Stomach (tissue), 9 donors: Measurements from ENCODE around the gene SPAG9. TPM values are rescaled to one million over a fixed set of nuclear protein-coding genes. Genes with fewer than 3 reads are reported as not detected.

Source experiments
- DNase-seq, 2 donors: peaks; one replicate each; pipeline versions ENCODE4 v3.0.0 to v3.0.0-alpha.2; 2013 to 2019
- H3K27ac ChIP-seq, 5 donors: fragments of 200-600 bp in 4 of 5; sonication (generic) in 4 of 5; one replicate each; pipeline ENCODE4 v1.5.1; 2013 to 2019; ENCODE audit warnings: mild to moderate bottlenecking in 1 of 5, moderate library complexity in 1 of 5
- H3K27me3 ChIP-seq, 3 donors: fragments of 200-600 bp; sonication (generic); one replicate each; pipeline ENCODE4 v1.5.1; 2017 to 2019; ENCODE audit warnings: mixed run types in 1 of 3
- H3K36me3 ChIP-seq, 4 donors: fragments of 200-600 bp; sonication (generic); 1 replicate in 3 of 4; 2 replicates in 1 of 4; pipeline ENCODE4 v1.5.1; 2016 to 2019
- H3K4me1 ChIP-seq, 4 donors: fragments of 200-600 bp; sonication (generic); one replicate each; pipeline ENCODE4 v1.5.1; 2016 to 2019
- H3K4me3 ChIP-seq, 4 donors: fragments of 200-600 bp; sonication (generic) in 3 of 4; one replicate each; pipeline ENCODE4 v1.5.1; 2016 to 2019; ENCODE audit warnings: mild to moderate bottlenecking in 1 of 4
- H3K9me3 ChIP-seq, 4 donors: fragments of 200-600 bp; sonication (generic); one replicate each; pipeline ENCODE4 v1.5.1; 2016 to 2019
- EP300 ChIP-seq: sonication (generic); formaldehyde crosslinking; IDR thresholded peaks from one replicate; pipeline ENCODE4 v1.6.1; 2017; ENCODE audit warnings: antibody characterized with exemption
- POLR2A ChIP-seq, 4 donors: fragments of 450-650 bp; IDR thresholded peaks; one replicate each; pipeline ENCODE4 v1.6.1; 2016; ENCODE audit warnings: antibody characterized with exemption in 4 of 4, control low read depth in 2 of 4, mild to moderate bottlenecking in 1 of 4, moderate library complexity in 1 of 4
- POLR2AphosphoS5 ChIP-seq, 3 donors: sonication (generic); formaldehyde crosslinking; IDR thresholded peaks; one replicate each; pipeline ENCODE4 v1.6.1; 2016; ENCODE audit warnings: antibody characterized with exemption in 3 of 3
- WGBS, 5 donors: extraction: QIAGEN DNeasy Blood & Tissue Kit in 3 of 5; methylation state at CpG; one replicate each; pipeline versions ENCODE4 v1.1.5 to v1.1.7; 2013 to 2018; 5-methylcytosine and 5-hydroxymethylcytosine counted together
- intact Hi-C: fragments of 100-400 bp; cut with DNase I; formaldehyde crosslinking; loops from one replicate; pipeline ENCODE4 v1.15.1; 2023; ENCODE audit warnings: low total_unique reads
- polyA plus RNA-seq, 3 donors: library from polyadenylated mRNA; stranded (reverse); fragments of 200-250 nt; gene quantifications; one replicate each; pipeline ENCODE4 v1.2.3, GENCODE V29; 2013
- total RNA-seq, 5 donors: library from RNA; depleted of rRNA; stranded (reverse); fragments of >200 nt; gene quantifications; one replicate each; pipeline versions ENCODE4 v1.1.0 to v1.2.3, GENCODE V29; 2014 to 2016
- TF ChIP-seq, protein P1 (sequence below), 7 experiments: fragments of 450-650 bp in 4 of 7; fragments of 200-600 bp in 3 of 7; sonication (generic) in 3 of 7; IDR thresholded peaks; one replicate each; pipeline ENCODE4 v1.5.1; 2016 to 2019; ENCODE audit warnings: antibody characterized with exemption in 7 of 7, control low read depth in 2 of 7, mild to moderate bottlenecking in 1 of 7
- donor health status: healthy with polysubstance abuse.
- donor health status: Bipolar disorder and iron deficiency.
- donor health status: healthy.

SPAG9 gene
- total and polyA plus RNA-seq, 8 donors, result 10.2 to 209 (median 56.5) TPM

DNA sequence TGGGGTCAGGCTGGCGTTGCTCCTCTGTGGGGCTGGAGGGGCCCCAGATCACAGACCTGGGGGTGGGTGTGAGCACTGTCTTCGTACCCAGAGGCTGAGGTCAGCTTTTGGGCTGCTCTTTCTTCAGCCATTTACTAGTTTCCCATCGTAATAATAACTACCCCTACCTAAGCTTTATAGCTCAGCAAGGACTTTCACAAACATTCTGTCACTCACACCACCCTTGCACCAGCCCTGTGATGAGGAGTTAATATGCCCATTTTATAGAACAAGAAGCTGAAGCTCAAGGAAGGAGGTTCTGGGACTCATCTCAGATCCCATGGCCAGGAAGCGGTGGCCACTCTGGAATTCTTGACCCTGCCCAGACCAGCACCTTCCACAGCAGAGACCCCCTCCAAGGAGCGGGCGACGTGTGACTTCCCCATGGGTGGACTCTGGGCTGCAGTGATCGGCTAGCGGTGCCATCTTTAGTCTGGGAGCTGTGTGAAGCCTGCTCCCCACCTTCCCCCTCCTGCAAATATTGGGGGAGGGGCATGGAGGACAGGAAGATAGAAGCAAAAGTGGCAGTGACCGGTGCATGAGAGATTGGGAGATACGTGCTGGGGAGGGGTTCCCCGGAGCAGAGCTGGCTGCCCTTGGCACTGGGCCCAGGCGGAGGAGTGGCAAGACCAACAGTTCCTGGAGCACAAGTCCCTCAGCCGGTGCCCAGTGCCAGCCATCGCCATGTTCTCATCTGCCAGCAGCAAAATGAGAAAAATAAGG lies 172.7 kb downstream of the SPAG9 start:
- Histone ChIP-seq H3K4me1 (peaks cover 54 to 84% (median 73%) of the 10 kb centered on the region in 4 donors), H3K27ac (peak overlapping the region; percentile 83 to 92 (median 86)), H3K9me3 (no peaks in the 10 kb centered on the region), H3K36me3 (no peaks in the 10 kb centered on the region), H3K4me3 (no peak overlapping the region), H3K27me3 (no peaks in the 10 kb centered on the region)
- DNase-seq, result peak; percentile 89 to 96
- WGBS, 5 donors, result 35 to 41% (median 38%) methylated on average over 15 of the region's 15 CpGs
- TF ChIP-seq EP300 (no peak), POLR2AphosphoS5 (IDR thresholded peaks at IDR 0.05) (peak in 2 of 3 donors; percentile 37 to 65), POLR2A (IDR thresholded peaks at IDR 0.05) (no peak)
- TF ChIP-seq, protein P1, sequence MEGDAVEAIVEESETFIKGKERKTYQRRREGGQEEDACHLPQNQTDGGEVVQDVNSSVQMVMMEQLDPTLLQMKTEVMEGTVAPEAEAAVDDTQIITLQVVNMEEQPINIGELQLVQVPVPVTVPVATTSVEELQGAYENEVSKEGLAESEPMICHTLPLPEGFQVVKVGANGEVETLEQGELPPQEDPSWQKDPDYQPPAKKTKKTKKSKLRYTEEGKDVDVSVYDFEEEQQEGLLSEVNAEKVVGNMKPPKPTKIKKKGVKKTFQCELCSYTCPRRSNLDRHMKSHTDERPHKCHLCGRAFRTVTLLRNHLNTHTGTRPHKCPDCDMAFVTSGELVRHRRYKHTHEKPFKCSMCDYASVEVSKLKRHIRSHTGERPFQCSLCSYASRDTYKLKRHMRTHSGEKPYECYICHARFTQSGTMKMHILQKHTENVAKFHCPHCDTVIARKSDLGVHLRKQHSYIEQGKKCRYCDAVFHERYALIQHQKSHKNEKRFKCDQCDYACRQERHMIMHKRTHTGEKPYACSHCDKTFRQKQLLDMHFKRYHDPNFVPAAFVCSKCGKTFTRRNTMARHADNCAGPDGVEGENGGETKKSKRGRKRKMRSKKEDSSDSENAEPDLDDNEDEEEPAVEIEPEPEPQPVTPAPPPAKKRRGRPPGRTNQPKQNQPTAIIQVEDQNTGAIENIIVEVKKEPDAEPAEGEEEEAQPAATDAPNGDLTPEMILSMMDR (IDR thresholded peaks at IDR 0.05), result no peak
- intact Hi-C loops, result no loop called here

DNA sequence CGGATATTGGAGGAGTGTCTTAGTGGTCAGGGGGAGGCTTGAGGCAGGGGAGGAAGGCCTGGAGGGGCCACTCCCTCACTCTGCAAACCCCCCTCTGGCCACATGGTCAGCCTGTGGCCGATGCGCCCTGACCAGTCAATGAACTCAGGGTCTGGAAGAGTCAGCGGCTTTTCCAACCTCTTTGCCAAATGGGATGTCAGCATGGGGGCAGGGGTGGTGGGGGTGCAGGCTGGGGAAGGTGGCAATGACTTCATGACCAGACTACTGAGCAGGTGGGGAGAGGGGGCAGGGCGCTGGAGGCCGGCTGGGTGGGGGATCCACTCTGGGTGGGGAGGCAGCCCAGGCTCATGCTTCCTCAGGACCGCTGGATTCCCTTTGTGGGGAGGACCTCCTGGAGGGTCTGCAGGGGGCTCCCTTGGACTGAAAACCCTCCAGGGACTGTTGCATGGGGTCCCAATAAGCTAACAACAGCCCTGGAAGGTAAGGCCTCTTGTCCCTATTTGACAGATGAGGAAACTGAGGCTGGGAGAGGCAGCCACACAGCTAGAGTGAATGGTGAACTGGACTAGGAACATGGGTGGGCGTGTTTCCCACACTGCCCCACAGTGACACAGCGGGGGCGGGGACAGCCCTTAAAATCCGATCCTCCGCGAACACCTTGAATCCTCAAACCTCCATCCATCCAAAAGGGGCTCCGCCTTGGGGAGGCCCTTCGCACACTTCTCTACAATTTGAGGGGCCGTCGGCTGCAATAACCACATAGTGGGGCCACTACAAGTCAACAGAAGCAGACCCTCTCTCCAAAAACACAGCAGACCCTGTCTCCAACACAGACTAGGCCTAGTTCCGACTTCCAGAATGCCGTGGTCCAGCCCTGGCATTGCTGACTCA lies 173.5 kb downstream of the SPAG9 start:
- Histone ChIP-seq H3K27me3 (no peaks in the 10 kb centered on the region), H3K27ac (peak overlapping the region; percentile 83 to 92 (median 86)), H3K9me3 (no peaks in the 10 kb centered on the region), H3K4me1 (peaks cover 61 to 89% (median 78%) of the 10 kb centered on the region in 4 donors), H3K36me3 (no peaks in the 10 kb centered on the region), H3K4me3 (no peak overlapping the region)
- 85 to 92% (median 88%) methylated on average over 18 to 19 of the region's 19 CpGs for WGBS, 5 donors
- DNase-seq, result no peak
- intact Hi-C loops, result no loop called here
- TF ChIP-seq POLR2AphosphoS5 (IDR thresholded peaks at IDR 0.05) (no peak), POLR2A (IDR thresholded peaks at IDR 0.05) (no peak), EP300 (no peak)
- TF ChIP-seq, protein P1 (IDR thresholded peaks at IDR 0.05), result no peak

DNA sequence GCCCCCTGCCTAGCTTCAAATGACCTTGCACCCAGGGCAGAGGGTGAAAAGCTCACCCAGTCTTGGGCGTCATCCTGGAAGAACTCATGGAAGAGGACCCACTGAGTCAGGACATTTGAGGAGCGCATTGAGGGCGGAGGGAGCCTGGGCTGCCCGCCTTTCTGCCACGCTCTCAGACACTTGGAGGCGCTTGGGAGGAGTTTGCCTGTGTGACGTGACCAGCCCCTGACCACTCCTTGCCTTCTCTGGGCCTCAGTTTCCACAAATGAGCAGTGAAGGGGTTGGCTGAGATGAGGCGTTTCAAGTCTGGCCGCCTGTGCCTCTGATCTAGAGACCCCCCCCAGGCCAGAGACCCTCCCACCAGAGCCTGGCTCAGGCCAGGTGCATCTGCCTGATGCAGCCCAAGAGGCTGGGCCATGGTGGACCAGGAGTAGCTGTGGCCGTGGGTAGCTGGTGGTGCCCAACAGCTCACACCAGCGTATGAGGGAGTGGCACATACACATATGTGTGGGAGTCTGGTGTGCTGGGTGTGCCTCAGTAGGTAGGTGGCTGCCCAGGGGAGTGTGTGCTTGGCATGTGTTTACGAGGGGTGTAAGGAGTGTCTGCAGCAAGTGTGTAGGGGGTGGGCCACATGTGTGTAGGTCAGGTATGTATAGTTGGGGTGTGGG lies 174.3 kb downstream of the SPAG9 start:
- Histone ChIP-seq H3K27ac (peak overlapping the region; percentile 4 to 92 (median 86)), H3K36me3 (no peaks in the 10 kb centered on the region), H3K4me1 (peaks cover 63 to 88% (median 77%) of the 10 kb centered on the region in 4 donors), H3K27me3 (no peaks in the 10 kb centered on the region), H3K4me3 (no peak overlapping the region), H3K9me3 (no peaks in the 10 kb centered on the region)
- DNase-seq, result peak; percentile 25 to 62
- intact Hi-C loops, result no loop called here
- WGBS, 5 donors, result 84 to 94% (median 89%) methylated on average over 11 to 12 of the region's 12 CpGs
- TF ChIP-seq, protein P1 (IDR thresholded peaks at IDR 0.05), result no peak
- no peak for TF ChIP-seq POLR2A (IDR thresholded peaks at IDR 0.05)
- TF ChIP-seq EP300, result no peak
- TF ChIP-seq POLR2AphosphoS5 (IDR thresholded peaks at IDR 0.05), result no peak

DNA sequence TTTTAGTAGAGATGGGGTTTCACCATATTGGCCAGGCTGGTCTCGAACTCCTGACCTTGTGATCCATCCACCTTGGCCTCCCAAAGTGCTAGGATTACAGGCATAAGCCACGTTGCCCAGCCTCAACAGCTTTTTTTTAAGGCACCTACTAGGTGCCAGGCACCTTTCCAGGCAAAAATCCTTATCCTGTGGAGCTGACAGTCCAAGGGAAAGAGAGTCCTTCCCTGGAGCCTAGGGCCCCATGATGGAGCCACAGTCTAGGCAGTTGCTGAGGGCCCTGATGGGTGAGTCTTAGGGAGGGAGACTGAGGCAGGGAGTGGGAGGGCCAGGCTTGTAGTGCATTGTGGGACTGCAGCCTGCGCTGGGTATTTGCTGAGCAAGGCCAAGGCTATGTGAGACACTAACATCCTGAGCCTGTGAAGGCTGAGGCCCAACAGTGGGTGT lies 174.9 kb downstream of the SPAG9 start:
- intact Hi-C loops, result no loop called here
- no peak for DNase-seq
- Histone ChIP-seq H3K9me3 (no peaks in the 10 kb centered on the region), H3K4me1 (peaks cover 59 to 83% (median 72%) of the 10 kb centered on the region in 4 donors), H3K27ac (peak overlapping the region; percentile 4 to 92 (median 86)), H3K36me3 (no peaks in the 10 kb centered on the region), H3K4me3 (no peak overlapping the region), H3K27me3 (no peaks in the 10 kb centered on the region)
- WGBS, 5 donors, result 79 to 95% (median 93%) methylated on average over 3 of the region's 3 CpGs
- TF ChIP-seq EP300 (no peak), POLR2A (IDR thresholded peaks at IDR 0.05) (no peak), POLR2AphosphoS5 (IDR thresholded peaks at IDR 0.05) (no peak)
